OCI-LY1 (cell line): ENCODE data around the gene ZDHHC14.

ENCODE experiments used
- H2AFZ ChIP-seq: fragments of 200-600 bp; sonication (generic), shearing (Covaris generic); 2 replicates; pipeline ENCODE4 v1.6.0; 2014; ENCODE audit warnings: antibody characterized with exemption, mild to moderate bottlenecking, low read length
- H3F3A ChIP-seq: fragments of 200-600 bp; sonication (generic), shearing (Covaris generic); 2 replicates; pipeline ENCODE4 v1.6.0; 2014; ENCODE audit warnings: mild to moderate bottlenecking, antibody characterized with exemption, low read length, moderate library complexity; ENCODE audit not compliant: insufficient read depth
- H3K27ac ChIP-seq: fragments of 200-600 bp; sonication (generic); 2 replicates; pipeline ENCODE4 v1.5.1; 2014; ENCODE audit warnings: low read length, mixed run types, mild to moderate bottlenecking, low read depth; ENCODE audit not compliant: poor library complexity, severe bottlenecking
- H3K27me3 ChIP-seq: fragments of 200-600 bp; sonication (generic); 2 replicates; pipeline ENCODE4 v1.6.0; 2014; ENCODE audit warnings: antibody characterized with exemption, mild to moderate bottlenecking, low read length, moderate library complexity; ENCODE audit not compliant: insufficient read depth
- H3K36me3 ChIP-seq: fragments of 200-600 bp; sonication (generic); 2 replicates; pipeline ENCODE4 v1.6.1; 2014; ENCODE audit warnings: mild to moderate bottlenecking, antibody characterized with exemption, low read length, moderate library complexity, mixed read lengths; ENCODE audit not compliant: insufficient read depth
- H3K4me1 ChIP-seq: fragments of 200-600 bp; sonication (generic); 2 replicates; pipeline ENCODE4 v1.5.1; 2014; ENCODE audit warnings: mild to moderate bottlenecking, low read length, moderate library complexity; ENCODE audit not compliant: insufficient read depth, severe bottlenecking
- H3K4me2 ChIP-seq: fragments of 200-600 bp; sonication (generic), shearing (Covaris generic); 2 replicates; pipeline ENCODE4 v1.6.1; 2014; ENCODE audit warnings: low read length
- H3K4me3 ChIP-seq: fragments of 200-600 bp; sonication (generic); 2 replicates; pipeline ENCODE4 v1.5.1; 2014; ENCODE audit warnings: low read length, low read depth, mild to moderate bottlenecking, mixed read lengths; ENCODE audit not compliant: poor library complexity, severe bottlenecking
- H3K79me2 ChIP-seq: fragments of 200-600 bp; shearing (Covaris generic); 2 replicates; pipeline ENCODE4 v1.6.1; 2016; ENCODE audit warnings: mixed run types, low read length, mixed read lengths; ENCODE audit not compliant: insufficient read depth
- H3K9ac ChIP-seq: fragments of 200-600 bp; sonication (generic), shearing (Covaris generic); 2 replicates; pipeline ENCODE4 v1.6.1; 2014; ENCODE audit warnings: mild to moderate bottlenecking, low read length, mixed read lengths
- H3K9me2 ChIP-seq: fragments of 200-600 bp; sonication (generic), shearing (Covaris generic); 2 replicates; pipeline ENCODE4 v1.6.1; 2014; ENCODE audit warnings: low read depth, mild to moderate bottlenecking, low read length, mixed read lengths
- H3K9me3 ChIP-seq: fragments of 200-600 bp; shearing (Covaris generic); 2 replicates; pipeline ENCODE4 v1.6.1; 2014; ENCODE audit warnings: low read length, mixed read lengths
- H4K20me1 ChIP-seq: fragments of 200-600 bp; sonication (generic), shearing (Covaris generic); 2 replicates; pipeline ENCODE4 v1.6.0; 2016; ENCODE audit warnings: mild to moderate bottlenecking, low read length; ENCODE audit not compliant: insufficient read depth
- EZH2 ChIP-seq: fragments of 200-600 bp; sonication (generic), shearing (Covaris generic); IDR thresholded peaks from 2 replicates; pipeline ENCODE4 v1.8.0; 2017; ENCODE audit warnings: borderline replicate concordance, mixed run types, mild to moderate bottlenecking, antibody characterized with exemption, low read length, moderate library complexity, mixed read lengths
- TF ChIP-seq, protein P1 (sequence below): fragments of 200-600 bp; sonication (generic), shearing (Covaris generic); IDR thresholded peaks from 2 replicates; pipeline ENCODE4 v1.5.1; 2017; ENCODE audit warnings: mild to moderate bottlenecking, antibody characterized with exemption, low read length, moderate library complexity, mixed read lengths

Gene ZDHHC14

DNA sequence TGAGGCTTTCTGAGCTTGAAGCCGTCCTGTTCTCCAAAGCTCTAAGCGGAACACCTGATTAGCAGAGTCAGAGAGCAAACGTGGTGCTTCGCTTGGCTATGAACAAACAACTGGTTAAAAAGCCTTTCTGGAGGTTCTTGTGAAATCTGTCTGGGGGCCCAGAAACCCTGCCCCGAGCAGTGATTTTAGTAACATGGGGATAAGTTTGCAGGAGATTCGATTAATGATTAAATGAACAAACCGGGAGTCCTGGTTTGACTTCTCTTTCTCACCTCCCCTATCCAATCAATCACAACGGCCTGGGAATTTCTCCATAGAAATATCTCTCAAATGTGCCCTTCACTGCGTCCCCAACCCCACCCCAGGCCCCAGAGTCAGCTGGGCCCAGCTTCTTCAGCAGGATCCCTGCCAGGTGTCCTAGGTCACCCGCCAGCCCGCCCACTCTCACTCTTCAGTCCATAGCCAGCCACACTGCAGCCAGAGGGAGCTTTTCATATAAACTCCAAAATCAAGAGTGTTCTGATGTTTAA, 43.6 kb downstream of the ZDHHC14 start:
- Histone ChIP-seq H3K27me3 (peaks cover 5% of the 10 kb centered on the region; the same call in 1 of the 2 replicates), H3K36me3 (no peaks in the 10 kb centered on the region), H3K79me2 (no peaks in the 10 kb centered on the region), H3K9me3 (no peaks in the 10 kb centered on the region), H3K9ac (no peak overlapping the region), H3K27ac (no peak overlapping the region), H3F3A (no peaks in the 10 kb centered on the region), H3K4me2 (no peak overlapping the region), H3K9me2 (no peaks in the 10 kb centered on the region), H4K20me1 (no peaks in the 10 kb centered on the region), H3K4me1 (no peaks in the 10 kb centered on the region), H3K4me3 (no peak overlapping the region), H2AFZ (no peak overlapping the region)
- no peak for TF ChIP-seq EZH2
- TF ChIP-seq, protein P1, sequence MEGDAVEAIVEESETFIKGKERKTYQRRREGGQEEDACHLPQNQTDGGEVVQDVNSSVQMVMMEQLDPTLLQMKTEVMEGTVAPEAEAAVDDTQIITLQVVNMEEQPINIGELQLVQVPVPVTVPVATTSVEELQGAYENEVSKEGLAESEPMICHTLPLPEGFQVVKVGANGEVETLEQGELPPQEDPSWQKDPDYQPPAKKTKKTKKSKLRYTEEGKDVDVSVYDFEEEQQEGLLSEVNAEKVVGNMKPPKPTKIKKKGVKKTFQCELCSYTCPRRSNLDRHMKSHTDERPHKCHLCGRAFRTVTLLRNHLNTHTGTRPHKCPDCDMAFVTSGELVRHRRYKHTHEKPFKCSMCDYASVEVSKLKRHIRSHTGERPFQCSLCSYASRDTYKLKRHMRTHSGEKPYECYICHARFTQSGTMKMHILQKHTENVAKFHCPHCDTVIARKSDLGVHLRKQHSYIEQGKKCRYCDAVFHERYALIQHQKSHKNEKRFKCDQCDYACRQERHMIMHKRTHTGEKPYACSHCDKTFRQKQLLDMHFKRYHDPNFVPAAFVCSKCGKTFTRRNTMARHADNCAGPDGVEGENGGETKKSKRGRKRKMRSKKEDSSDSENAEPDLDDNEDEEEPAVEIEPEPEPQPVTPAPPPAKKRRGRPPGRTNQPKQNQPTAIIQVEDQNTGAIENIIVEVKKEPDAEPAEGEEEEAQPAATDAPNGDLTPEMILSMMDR = no peak

DNA sequence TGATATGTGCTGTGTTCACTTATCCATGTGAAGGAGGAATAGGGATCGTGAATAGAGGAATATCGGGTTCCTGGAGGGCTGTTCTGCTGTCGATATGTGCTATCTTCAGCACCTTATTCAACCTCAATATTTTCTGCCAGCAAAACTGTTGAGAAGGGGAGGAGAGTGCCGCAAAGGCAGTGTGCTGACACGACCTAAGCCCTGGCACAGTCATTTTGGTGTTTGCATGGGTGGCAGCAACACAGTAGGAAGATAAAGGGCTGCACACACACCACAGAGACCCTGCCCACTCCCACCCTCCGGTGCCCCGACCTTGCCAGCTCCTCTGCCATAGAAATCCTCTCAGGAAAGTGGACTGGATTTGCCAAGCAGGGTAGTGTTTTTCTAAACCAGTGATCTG, 47.0 kb downstream of the ZDHHC14 start:
- H4K20me1 ChIP-seq = no peaks in the 10 kb centered on the region

DNA sequence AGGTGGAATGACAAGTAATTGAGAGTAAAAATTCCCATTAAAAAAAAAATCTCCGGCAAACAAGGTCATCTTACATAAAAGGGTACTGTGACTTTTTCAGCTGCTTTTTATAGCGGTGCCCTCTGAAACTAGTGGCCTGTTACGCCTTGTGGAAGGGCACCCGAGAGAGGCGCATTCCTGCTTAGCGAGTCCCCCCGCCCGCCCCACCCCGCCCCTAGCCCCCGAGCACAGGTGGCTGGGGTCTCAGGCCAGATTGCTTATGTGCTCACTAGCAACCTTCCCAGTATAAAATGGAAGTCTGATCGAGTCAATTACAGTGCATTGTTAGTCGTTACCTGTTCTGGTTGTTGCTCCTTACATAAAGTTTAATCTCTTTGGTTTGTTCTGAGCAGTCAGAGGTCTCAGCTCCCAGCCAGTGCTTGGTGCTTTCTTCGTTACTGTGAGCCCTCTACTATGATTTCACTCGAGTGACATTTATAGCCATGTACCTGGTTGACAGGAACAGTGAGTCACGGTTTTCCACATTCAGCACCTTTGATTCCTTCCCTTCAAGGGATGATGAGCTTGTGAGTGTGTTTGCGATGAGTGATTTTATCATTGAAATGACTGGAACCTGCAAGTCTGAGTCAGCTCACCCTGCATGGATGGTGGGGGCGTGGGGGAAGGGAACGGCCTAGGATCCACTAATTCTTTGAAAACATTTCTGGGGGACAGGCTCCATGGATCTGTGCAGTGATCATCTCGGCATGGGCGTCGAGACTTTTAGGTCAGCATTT, 47.6 kb downstream of the ZDHHC14 start:
- peaks cover 10% of the 10 kb centered on the region for H3K27me3 ChIP-seq
- no peaks in the 10 kb centered on the region for H3K36me3 ChIP-seq
- no peak for TF ChIP-seq EZH2
- TF ChIP-seq, protein P1 = no peak
- H4K20me1 ChIP-seq = no peaks in the 10 kb centered on the region
- no peak overlapping the region for H3K9ac ChIP-seq
- H2AFZ ChIP-seq = no peak overlapping the region
- H3K9me3 ChIP-seq = no peaks in the 10 kb centered on the region
- no peak overlapping the region for H3K4me3 ChIP-seq
- H3K79me2 ChIP-seq = no peaks in the 10 kb centered on the region
- no peaks in the 10 kb centered on the region for H3F3A ChIP-seq
- no peaks in the 10 kb centered on the region for H3K9me2 ChIP-seq
- no peaks in the 10 kb centered on the region for H3K4me1 ChIP-seq
- H3K4me2 ChIP-seq = no peak overlapping the region
- H3K27ac ChIP-seq = no peak overlapping the region

More for the DNA sequence above, 47.0 kb downstream of the ZDHHC14 start:
- TF ChIP-seq, protein P1 = no peak
- no peak for TF ChIP-seq EZH2
- H3K36me3 ChIP-seq = no peaks in the 10 kb centered on the region
- no peak overlapping the region for H3K9ac ChIP-seq
- H3K9me3 ChIP-seq = no peaks in the 10 kb centered on the region
- H3K27me3 ChIP-seq = peaks cover 10% of the 10 kb centered on the region
- H3K79me2 ChIP-seq = no peaks in the 10 kb centered on the region
- H3F3A ChIP-seq = no peaks in the 10 kb centered on the region
- H3K4me2 ChIP-seq = no peak overlapping the region
- H3K27ac ChIP-seq = no peak overlapping the region
- no peak overlapping the region for H2AFZ ChIP-seq
- H3K4me1 ChIP-seq = no peaks in the 10 kb centered on the region
- no peak overlapping the region for H3K4me3 ChIP-seq
- no peaks in the 10 kb centered on the region for H3K9me2 ChIP-seq
